Measurements from ENCODE around the gene SDR42E2.
"Not testable (repeated sequence)": the region's sequence is repeated elsewhere in the genome, so short reads cannot be mapped to it uniquely, and the experiment has no call there.

SDR42E2 gene

DNA sequence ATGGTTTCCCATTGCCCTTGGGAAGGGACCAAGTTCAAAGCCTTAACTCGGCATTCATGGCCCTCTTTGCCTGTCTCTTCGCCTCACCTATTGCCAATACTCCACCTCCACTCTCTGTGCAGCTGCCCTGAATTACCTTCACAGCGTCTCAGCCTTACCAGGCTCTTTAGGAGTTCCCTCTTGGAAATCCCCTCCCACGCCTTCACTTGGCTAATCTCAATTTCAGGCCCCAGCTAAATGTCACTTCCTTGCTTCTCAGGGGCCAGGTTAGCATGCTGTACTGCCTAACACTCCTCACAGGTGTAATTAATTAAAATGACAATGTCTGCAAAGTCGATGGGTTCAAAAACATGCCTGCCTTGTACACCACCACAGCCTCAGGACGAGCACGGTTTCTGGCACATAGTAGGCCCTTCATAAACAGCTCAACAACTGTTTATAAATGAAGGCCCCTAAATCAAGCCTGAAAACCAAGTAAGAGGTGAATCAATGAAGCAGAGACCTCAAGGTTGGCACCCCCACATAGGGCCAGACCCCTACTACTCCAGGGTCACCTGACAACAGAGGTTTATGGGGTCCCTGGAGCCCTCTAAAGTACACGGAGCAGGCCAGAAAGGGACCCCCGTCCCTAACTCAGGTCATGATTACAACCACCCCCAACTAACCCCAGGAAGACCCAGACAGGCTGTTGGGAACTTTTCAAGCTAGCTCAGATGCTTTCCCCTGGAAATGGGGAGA lies 32.6 kb downstream of the SDR42E2 start:
- no peak overlapping the region for H3K4me3 ChIP-seq (ENCODE audit: low read depth, low read length)
- H3K27ac ChIP-seq, result no peak overlapping the region
- no peaks in the 10 kb centered on the region for H3K27me3 ChIP-seq (replicated peaks)
- no peak for DNase-seq
- in situ Hi-C loops (cut with HindIII; ENCODE audit: low pct_ligation_motif_present, low sequenced_read_pairs), result no loop called here
- TF ChIP-seq, protein P1, sequence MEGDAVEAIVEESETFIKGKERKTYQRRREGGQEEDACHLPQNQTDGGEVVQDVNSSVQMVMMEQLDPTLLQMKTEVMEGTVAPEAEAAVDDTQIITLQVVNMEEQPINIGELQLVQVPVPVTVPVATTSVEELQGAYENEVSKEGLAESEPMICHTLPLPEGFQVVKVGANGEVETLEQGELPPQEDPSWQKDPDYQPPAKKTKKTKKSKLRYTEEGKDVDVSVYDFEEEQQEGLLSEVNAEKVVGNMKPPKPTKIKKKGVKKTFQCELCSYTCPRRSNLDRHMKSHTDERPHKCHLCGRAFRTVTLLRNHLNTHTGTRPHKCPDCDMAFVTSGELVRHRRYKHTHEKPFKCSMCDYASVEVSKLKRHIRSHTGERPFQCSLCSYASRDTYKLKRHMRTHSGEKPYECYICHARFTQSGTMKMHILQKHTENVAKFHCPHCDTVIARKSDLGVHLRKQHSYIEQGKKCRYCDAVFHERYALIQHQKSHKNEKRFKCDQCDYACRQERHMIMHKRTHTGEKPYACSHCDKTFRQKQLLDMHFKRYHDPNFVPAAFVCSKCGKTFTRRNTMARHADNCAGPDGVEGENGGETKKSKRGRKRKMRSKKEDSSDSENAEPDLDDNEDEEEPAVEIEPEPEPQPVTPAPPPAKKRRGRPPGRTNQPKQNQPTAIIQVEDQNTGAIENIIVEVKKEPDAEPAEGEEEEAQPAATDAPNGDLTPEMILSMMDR (IDR thresholded peaks at IDR 0.05; ENCODE audit: low read depth, low read length, missing control alignments), result no peak
- no peaks in the 10 kb centered on the region for H3K36me3 ChIP-seq (replicated peaks)

DNA sequence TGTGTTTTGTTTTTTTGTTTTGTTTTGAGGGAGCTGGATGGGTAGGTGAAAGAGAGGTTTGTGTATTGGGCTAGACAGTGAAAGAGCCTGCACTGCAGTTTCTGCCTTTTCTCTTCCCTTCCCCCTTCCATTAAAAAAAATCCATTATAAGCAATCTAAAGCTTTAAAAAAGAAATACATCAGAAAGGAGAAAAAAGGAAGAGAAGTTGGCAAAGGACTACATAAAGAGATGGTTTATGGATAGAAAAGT lies 33.1 kb downstream of the SDR42E2 start:
- no peaks in the 10 kb centered on the region for H3K36me3 ChIP-seq (replicated peaks)
- H3K27ac ChIP-seq, result no peak overlapping the region
- no peak for DNase-seq
- no peaks in the 10 kb centered on the region for H3K27me3 ChIP-seq (replicated peaks)
- in situ Hi-C loops (cut with HindIII; ENCODE audit: low pct_ligation_motif_present, low sequenced_read_pairs), result no loop called here
- TF ChIP-seq, protein P1 (IDR thresholded peaks at IDR 0.05; ENCODE audit: low read depth, low read length, missing control alignments), result no peak
- no peak overlapping the region for H3K4me3 ChIP-seq (ENCODE audit: low read depth, low read length)

DNA sequence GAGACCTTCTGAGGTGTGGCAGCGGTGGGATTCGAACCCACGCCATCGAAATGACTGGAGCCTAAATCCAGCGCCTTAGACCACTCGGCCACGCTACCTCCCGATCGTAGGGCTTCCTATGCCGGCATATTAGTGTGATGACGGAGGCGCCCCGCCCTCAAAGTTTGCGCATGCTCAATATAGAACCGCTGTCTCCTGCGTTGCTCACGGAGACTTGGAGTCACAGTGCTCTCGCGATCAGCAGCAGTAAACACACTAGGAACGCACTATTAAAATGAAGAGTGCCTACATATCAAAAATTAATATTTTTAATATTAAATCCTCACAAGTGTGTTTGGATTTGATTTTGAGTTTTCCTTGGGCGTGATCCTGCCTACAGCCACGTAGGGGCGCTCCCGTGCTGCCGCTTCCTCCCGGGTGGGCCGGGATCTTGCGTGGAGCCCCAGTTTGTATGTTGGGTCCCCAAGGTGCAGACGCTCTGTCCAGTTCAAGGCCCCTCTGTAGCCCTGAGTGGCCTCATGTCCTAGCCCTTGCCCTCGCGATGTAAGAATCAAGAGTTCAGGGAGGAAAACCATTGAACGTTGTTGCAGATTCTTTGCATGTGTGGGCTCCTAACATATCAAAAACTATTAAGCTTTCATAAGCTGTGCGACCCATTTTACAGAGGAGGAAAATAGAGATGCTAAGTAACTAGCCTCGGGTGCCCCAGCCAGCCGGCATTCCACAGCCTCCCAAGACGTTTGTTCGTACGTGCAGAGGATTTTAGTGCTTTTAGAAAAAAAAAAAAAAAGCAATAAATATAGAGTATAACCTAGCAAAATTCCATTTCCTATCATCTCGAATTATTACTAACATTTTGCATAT lies 33.6 kb downstream of the SDR42E2 start:
- H3K27me3 ChIP-seq (replicated peaks), result no peaks in the 10 kb centered on the region
- H3K27ac ChIP-seq, result peak overlapping the region; percentile 41
- TF ChIP-seq, protein P1 (IDR thresholded peaks at IDR 0.05; ENCODE audit: low read depth, low read length, missing control alignments), result peak; percentile 88
- H3K36me3 ChIP-seq (replicated peaks), result no peaks in the 10 kb centered on the region
- in situ Hi-C loops (cut with HindIII; ENCODE audit: low pct_ligation_motif_present, low sequenced_read_pairs), result no loop called here
- peak overlapping the region; percentile 71 for H3K4me3 ChIP-seq (ENCODE audit: low read depth, low read length)
- DNase-seq, result peak; percentile 85

DNA sequence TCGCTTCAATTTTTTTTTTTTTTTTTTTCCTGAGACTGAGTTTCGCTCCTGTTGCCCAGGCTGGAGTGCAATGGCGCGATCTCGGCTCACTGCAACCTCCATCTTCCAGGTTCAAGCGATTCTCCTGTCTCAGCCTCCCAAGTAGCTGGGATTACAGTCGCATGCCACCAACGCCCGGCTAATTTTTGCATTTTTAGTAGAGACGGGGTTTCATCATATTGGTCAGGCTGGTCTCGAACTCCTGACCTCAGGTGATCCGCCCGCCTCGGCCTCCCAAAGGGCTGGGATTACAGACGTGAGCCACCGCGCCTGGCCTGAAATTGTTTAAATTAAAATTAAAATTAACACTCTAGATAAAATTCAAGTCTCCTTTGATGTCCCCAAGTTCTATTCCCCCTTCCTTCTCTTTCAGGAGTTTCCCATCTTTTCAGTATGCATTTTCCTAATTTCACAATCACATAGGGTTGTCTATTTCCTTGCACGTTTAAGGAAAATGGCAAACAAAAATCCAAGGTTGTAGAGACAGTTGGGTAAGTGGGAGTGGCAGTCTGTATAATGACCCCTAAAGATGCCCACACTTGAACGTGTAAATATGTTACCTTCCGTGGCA lies 34.4 kb downstream of the SDR42E2 start:
- H3K27ac ChIP-seq; H3K27me3 ChIP-seq (replicated peaks); in situ Hi-C loops (cut with HindIII; ENCODE audit: low pct_ligation_motif_present, low sequenced_read_pairs); H3K36me3 ChIP-seq (replicated peaks); DNase-seq; H3K4me3 ChIP-seq (ENCODE audit: low read depth, low read length): not testable (repeated sequence)

DNA sequence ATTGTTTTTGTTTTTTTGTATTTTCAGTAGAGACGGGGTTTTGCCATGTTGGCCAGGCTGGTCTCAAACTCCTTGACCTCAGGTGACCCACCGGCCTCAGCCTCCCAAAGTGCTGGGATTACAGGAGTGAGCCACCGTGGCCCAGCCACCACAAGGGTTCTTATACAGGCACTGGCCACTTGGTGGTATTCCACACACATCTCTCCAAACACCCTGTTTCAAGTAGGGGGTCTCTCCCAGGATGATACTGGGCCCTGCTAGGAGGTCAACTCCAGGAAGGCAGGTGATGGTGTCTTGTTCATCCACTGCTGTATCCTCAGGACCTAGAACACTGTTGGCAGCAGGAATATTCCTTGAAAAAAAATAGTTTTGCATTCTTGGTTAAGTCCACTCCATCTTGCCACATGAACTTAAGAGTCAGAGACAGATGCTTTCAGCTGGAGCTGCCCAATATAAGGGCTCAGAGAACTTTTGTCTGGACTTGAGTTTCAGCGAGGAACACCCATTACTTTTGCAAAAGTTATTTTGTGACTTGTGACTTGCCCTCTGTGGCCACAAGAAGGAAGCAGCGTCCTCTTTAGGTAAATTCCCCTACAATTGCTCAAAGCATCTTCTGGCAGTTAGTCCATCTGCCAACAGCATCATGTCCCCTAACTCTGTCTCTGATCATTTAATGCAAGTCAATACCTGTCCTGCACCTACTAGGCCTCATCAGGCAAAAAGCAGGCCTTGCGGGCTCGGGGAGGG lies 36.4 kb downstream of the SDR42E2 start:
- no peak for DNase-seq
- Histone ChIP-seq H3K27me3 (replicated peaks) (no peaks in the 10 kb centered on the region), H3K36me3 (replicated peaks) (no peaks in the 10 kb centered on the region), H3K27ac (peak overlapping the region; percentile 91), H3K4me3 (ENCODE audit: low read depth, low read length) (no peak overlapping the region)
- TF ChIP-seq, protein P1 (IDR thresholded peaks at IDR 0.05; ENCODE audit: low read depth, low read length, missing control alignments), result no peak
- in situ Hi-C loops (cut with HindIII; ENCODE audit: low pct_ligation_motif_present, low sequenced_read_pairs), result no loop called here

DNA sequence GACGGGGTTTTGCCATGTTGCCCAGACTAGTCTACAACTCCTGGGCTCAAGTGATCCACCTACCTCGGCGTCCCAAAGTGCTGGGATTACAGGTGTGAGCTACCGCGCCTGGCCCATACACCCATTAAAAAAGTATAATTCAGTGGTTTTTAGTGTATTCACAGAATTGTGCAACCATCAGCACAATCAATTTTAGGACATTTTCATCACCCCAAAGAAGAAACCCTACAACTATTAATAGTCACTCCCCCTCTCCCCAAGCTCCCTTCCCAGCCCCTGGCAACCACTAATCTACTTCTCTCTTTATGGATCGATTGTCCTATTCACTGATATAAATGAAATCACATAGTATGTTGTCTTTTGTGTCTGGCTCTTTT lies 39.9 kb downstream of the SDR42E2 start:
- TF ChIP-seq, protein P1 (IDR thresholded peaks at IDR 0.05; ENCODE audit: low read depth, low read length, missing control alignments), result no peak
- in situ Hi-C loops (cut with HindIII; ENCODE audit: low pct_ligation_motif_present, low sequenced_read_pairs), result no loop called here
- no peak for DNase-seq
- H3K27ac ChIP-seq, result no peak overlapping the region
- no peak overlapping the region for H3K4me3 ChIP-seq (ENCODE audit: low read depth, low read length)
- H3K36me3 ChIP-seq (replicated peaks), result no peaks in the 10 kb centered on the region
- H3K27me3 ChIP-seq (replicated peaks), result no peaks in the 10 kb centered on the region

All from brain microvascular endothelial cell (primary cell).